IMR-90 (cell line): ENCODE measurements around the gene FBXO4. TPM values are rescaled to one million over a fixed set of nuclear protein-coding genes. Genes with fewer than 3 reads are reported as not detected.
A peak's percentile ranks its signal among the peaks of the same experiment; 100 is the strongest.

Experiments
- ATAC-seq: fragments of 200-7000 bp; cut with Tn5 transposase; 2 replicates; pipeline ENCODE4 v1.9.1; 2020; ENCODE audit warnings: low read depth, mild to moderate bottlenecking, moderate library complexity
- Bru-seq: library from RNA; stranded (reverse); fragments of 400-500 nt; gene quantifications from one replicate; lab custom pipeline; 2021; lab: Mats Ljungman, UMichigan
- BruChase-seq, 2 experiments: library from RNA; stranded (reverse); fragments of 400-500 nt; gene quantifications; one replicate each; lab custom pipeline; 2021; lab: Mats Ljungman, UMichigan
- BruUV-seq: library from RNA; stranded (reverse); fragments of 400-500 nt; replicated peaks from 2 replicates; lab custom pipeline; 2021; lab: Mats Ljungman, UMichigan
- CTCF ChIA-PET: fragments of 300-600 bp; formaldehyde crosslinking; extraction: SDS; loops from one replicate; lab custom pipeline; 2021; ENCODE audit warnings: antibody characterized with exemption; lab: Yijun Ruan, JAX
- POLR2A ChIA-PET: fragments of 300-600 bp; sonication (Branson Sonifier 250); formaldehyde crosslinking; loops from one replicate; lab custom pipeline; 2022; ENCODE audit warnings: antibody characterized with exemption; ENCODE audit not compliant: unreplicated experiment; lab: Charles Lee
- DNase-seq: peaks from one replicate; pipeline ENCODE4 v3.0.0; 2013
- H2AFZ ChIP-seq: replicated peaks from 2 replicates; pipeline ENCODE3; 2013; ENCODE audit warnings: low read length, mild to moderate bottlenecking; ENCODE audit not compliant: poor library complexity
- H2AK5ac ChIP-seq: 2 replicates; pipeline ENCODE4 v1.6.1; 2013; ENCODE audit warnings: low read depth, low read length, inconsistent platforms
- H2AK9ac ChIP-seq: replicated peaks from 2 replicates; pipeline ENCODE3; 2013; ENCODE audit warnings: mild to moderate bottlenecking, low read depth, low read length, moderate library complexity; ENCODE audit not compliant: poor library complexity
- H2BK120ac ChIP-seq: 2 replicates; pipeline ENCODE4 v1.6.1; 2013; ENCODE audit warnings: low read depth, low read length, inconsistent platforms
- H2BK15ac ChIP-seq: 3 replicates; pipeline ENCODE4 v1.6.1; 2013; ENCODE audit warnings: low read depth, low read length, inconsistent platforms
- H2BK20ac ChIP-seq: 2 replicates; pipeline ENCODE4 v1.6.1; 2013; ENCODE audit warnings: low read depth, mild to moderate bottlenecking, inconsistent platforms, low read length, moderate library complexity
- H2BK5ac ChIP-seq: 2 replicates; pipeline ENCODE4 v1.6.1; 2013; ENCODE audit warnings: mild to moderate bottlenecking, low read depth, low read length, inconsistent platforms; ENCODE audit not compliant: poor library complexity, severe bottlenecking
- H3K14ac ChIP-seq: replicated peaks from 2 replicates; pipeline ENCODE4 v1.6.1; 2013; ENCODE audit warnings: low read depth, low read length, inconsistent platforms
- H3K18ac ChIP-seq: 2 replicates; pipeline ENCODE4 v1.6.1; 2013; ENCODE audit warnings: low read depth, low read length, control low read depth
- H3K23ac ChIP-seq: 2 replicates; pipeline ENCODE4 v1.6.1; 2013; ENCODE audit warnings: low read depth, low read length, inconsistent platforms
- H3K27ac ChIP-seq: 2 replicates; pipeline ENCODE4 v1.5.1; 2013; ENCODE audit warnings: mild to moderate bottlenecking, control low read depth, low read length; ENCODE audit not compliant: insufficient read depth
- H3K27me3 ChIP-seq: 2 replicates; pipeline ENCODE4 v1.6.1; 2013; ENCODE audit warnings: low read length; ENCODE audit not compliant: control insufficient read depth, insufficient read depth
- H3K36me3 ChIP-seq: 2 replicates; pipeline ENCODE4 v1.6.1; 2013; ENCODE audit warnings: low read length, mixed read lengths; ENCODE audit not compliant: control insufficient read depth, insufficient read depth
- H3K4ac ChIP-seq: 2 replicates; pipeline ENCODE4 v1.6.1; 2013; ENCODE audit warnings: low read depth, low read length, inconsistent platforms
- H3K4me1 ChIP-seq: 2 replicates; pipeline ENCODE4 v1.6.1; 2013; ENCODE audit warnings: low read length, mixed read lengths; ENCODE audit not compliant: control insufficient read depth, insufficient read depth
- H3K4me2 ChIP-seq: 2 replicates; pipeline ENCODE4 v1.6.1; 2013; ENCODE audit warnings: low read depth, mild to moderate bottlenecking, control low read depth, low read length, moderate library complexity
- H3K4me3 ChIP-seq: 2 replicates; pipeline ENCODE4 v1.5.1; 2013; ENCODE audit warnings: low read depth, mild to moderate bottlenecking, control low read depth, low read length, moderate library complexity; ENCODE audit not compliant: insufficient read depth
- H3K56ac ChIP-seq: 2 replicates; pipeline ENCODE4 v1.6.1; 2013; ENCODE audit warnings: low read length, inconsistent platforms; ENCODE audit not compliant: insufficient read depth; ENCODE audit errors: extremely low read depth
- H3K79me1 ChIP-seq, 2 experiments: 2 replicates each; pipeline ENCODE4 v1.6.1; 2013; ENCODE audit warnings: low read length in 2 of 2, inconsistent platforms in 1 of 2, low read depth in 1 of 2
- H3K9ac ChIP-seq: 2 replicates; pipeline ENCODE4 v1.6.1; 2013; ENCODE audit warnings: low read depth, low read length, control low read depth
- H3K9me1 ChIP-seq: 2 replicates; pipeline ENCODE4 v1.6.1; 2013; ENCODE audit warnings: low read length, inconsistent platforms; ENCODE audit not compliant: insufficient read depth
- H3K9me3 ChIP-seq: 2 replicates; pipeline ENCODE4 v1.6.1; 2013; ENCODE audit warnings: low read length; ENCODE audit not compliant: control insufficient read depth, insufficient read depth
- H4K20me1 ChIP-seq: 2 replicates; pipeline ENCODE4 v1.6.1; 2013; ENCODE audit warnings: low read length, inconsistent platforms; ENCODE audit not compliant: insufficient read depth
- H4K5ac ChIP-seq: 2 replicates; pipeline ENCODE4 v1.6.1; 2013; ENCODE audit warnings: mild to moderate bottlenecking, low read depth, low read length, control low read depth
- H4K8ac ChIP-seq, 2 experiments: 2 replicates each; pipeline ENCODE4 v1.6.1; 2013; ENCODE audit warnings: low read depth in 2 of 2, low read length in 2 of 2, control low read depth in 1 of 2, inconsistent platforms in 1 of 2
- H4K91ac ChIP-seq: 2 replicates; pipeline ENCODE4 v1.6.1; 2013; ENCODE audit warnings: low read depth, low read length, inconsistent platforms; ENCODE audit not compliant: insufficient read depth
- BHLHE40 ChIP-seq: fragments of 150-350 bp; IDR thresholded peaks from 2 replicates; pipeline ENCODE4 v1.6.1; 2016; ENCODE audit warnings: mild to moderate bottlenecking, low read depth, low read length
- CEBPB ChIP-seq: IDR thresholded peaks from 2 replicates; pipeline ENCODE4 v1.6.1; 2012; ENCODE audit warnings: low read depth, low read length, improper control_type of control experiment
- CTCF ChIP-seq: conservative IDR thresholded peaks from 2 replicates; pipeline ENCODE4 v1.5.1; 2012; ENCODE audit warnings: mild to moderate bottlenecking, low read depth, low read length, improper control_type of control experiment
- ELK1 ChIP-seq: fragments of 150-350 bp; IDR thresholded peaks from 2 replicates; pipeline ENCODE4 v1.6.1; 2016; ENCODE audit warnings: low read depth, mild to moderate bottlenecking, low read length, moderate library complexity, borderline replicate concordance
- FOS ChIP-seq: fragments of 150-350 bp; IDR thresholded peaks from 2 replicates; pipeline ENCODE4 v1.6.1; 2016; ENCODE audit warnings: low read depth, low read length
- MAZ ChIP-seq: IDR thresholded peaks from 2 replicates; pipeline ENCODE4 v1.6.1; 2012; ENCODE audit warnings: low read depth, mild to moderate bottlenecking, low read length, improper control_type of control experiment, moderate library complexity, borderline replicate concordance
- MXI1 ChIP-seq: IDR thresholded peaks from 2 replicates; pipeline ENCODE4 v1.6.1; 2012; ENCODE audit warnings: low read depth, mild to moderate bottlenecking, low read length, moderate library complexity, borderline replicate concordance
- POLR2A ChIP-seq: IDR thresholded peaks from 2 replicates; pipeline ENCODE4 v1.6.1; 2012; ENCODE audit warnings: mild to moderate bottlenecking, low read depth, low read length
- RAD21 ChIP-seq: IDR thresholded peaks from 2 replicates; pipeline ENCODE4 v1.6.1; 2012; ENCODE audit warnings: low read length, improper control_type of control experiment
- RCOR1 ChIP-seq: IDR thresholded peaks from 2 replicates; pipeline ENCODE4 v1.6.1; 2012; ENCODE audit warnings: mild to moderate bottlenecking, low read length, improper control_type of control experiment; ENCODE audit not compliant: insufficient replicate concordance
- RFX5 ChIP-seq: IDR thresholded peaks from 2 replicates; pipeline ENCODE4 v1.8.0; 2012; ENCODE audit warnings: low read depth, mild to moderate bottlenecking, low read length, moderate library complexity
- SMC3 ChIP-seq: fragments of 150-350 bp; IDR thresholded peaks from 2 replicates; pipeline ENCODE4 v1.6.1; 2016; ENCODE audit warnings: low read depth, mild to moderate bottlenecking, antibody characterized with exemption, low read length, moderate library complexity
- WGBS, 2 experiments: methylation state at CpG; one replicate each; pipeline versions ENCODE4 v1.1.5 to v1.1.7; 2013; ENCODE audit warnings: missing lambda C conversion rate in 2 of 2; ENCODE audit not compliant: insufficient read length in 1 of 2; ENCODE audit errors: extremely low coverage in 2 of 2; 5-methylcytosine and 5-hydroxymethylcytosine counted together
- dilution Hi-C: fragments of 300-500 bp; cut with HindIII; formaldehyde crosslinking; loops from one replicate; pipeline ENCODE4 v1.14.3; 2018; ENCODE audit warnings: low sequenced_read_pairs; ENCODE audit not compliant: unreplicated experiment
- in situ Hi-C: fragments of 300-500 bp; cut with MboI; formaldehyde crosslinking; loops from 3 replicates; pipeline ENCODE4 v1.14.3; 2019; ENCODE audit warnings: low sequenced_read_pairs, inconsistent platforms, mixed read lengths
- intact Hi-C: fragments of 100-400 bp; cut with micrococcal nuclease; formaldehyde crosslinking; loops from 2 replicates; pipeline ENCODE4 v1.10.0; 2022
- long read RNA-seq: library from polyadenylated mRNA; unstranded; transcript quantifications from one replicate; pipeline ENCODE4 v2.0.0, GENCODE V29; 2021; ENCODE audit not compliant: unreplicated experiment
- polyA plus RNA-seq, 3 experiments: library from polyadenylated mRNA; depleted of rRNA; stranded (reverse); fragments of >200 nt; gene quantifications; 2 replicates each; pipeline ENCODE4 v1.2.3, GENCODE V29; 2012; ENCODE audit warnings: low replicate concordance in 1 of 3
- total RNA-seq: library from RNA; depleted of rRNA; stranded (reverse); fragments of >200 nt; gene quantifications from 2 replicates; pipeline ENCODE4 v1.2.3, GENCODE V29; 2012; rRNA removed

The FBXO4 gene
- 4.1 and 8.3 TPM in 2 replicates for total RNA-seq
- 3.5 TPM in 2 replicates for polyA plus RNA-seq (2012; rRNA removed)
- 0.92 and 1.1 TPM in 2 replicates for polyA plus RNA-seq (2012; cell fraction: cytosol; rRNA removed)
- 0.50 and 3.3 TPM in 2 replicates for polyA plus RNA-seq (2012; cell fraction: nucleus; rRNA removed; ENCODE audit: low replicate concordance)
- percentile 50 among the genes with signal in this experiment for Bru-seq, nascent RNA
- BruChase-seq, experiment 1, labeled RNA remaining after a 6-hour chase, result percentile 54 among the genes with signal in this experiment
- BruChase-seq, experiment 2, labeled RNA remaining after a 2-hour chase, result percentile 51 among the genes with signal in this experiment
- long read RNA-seq, transcript FBXO4-201 (7 exons, 1,682 nt), result major isoform, 6 of 10 reads
- long read RNA-seq, partial matches to known transcripts, result 1 of 10 reads
- long read RNA-seq, other reads (novel, unspliced or antisense), result 3 of 10 reads

DNA sequence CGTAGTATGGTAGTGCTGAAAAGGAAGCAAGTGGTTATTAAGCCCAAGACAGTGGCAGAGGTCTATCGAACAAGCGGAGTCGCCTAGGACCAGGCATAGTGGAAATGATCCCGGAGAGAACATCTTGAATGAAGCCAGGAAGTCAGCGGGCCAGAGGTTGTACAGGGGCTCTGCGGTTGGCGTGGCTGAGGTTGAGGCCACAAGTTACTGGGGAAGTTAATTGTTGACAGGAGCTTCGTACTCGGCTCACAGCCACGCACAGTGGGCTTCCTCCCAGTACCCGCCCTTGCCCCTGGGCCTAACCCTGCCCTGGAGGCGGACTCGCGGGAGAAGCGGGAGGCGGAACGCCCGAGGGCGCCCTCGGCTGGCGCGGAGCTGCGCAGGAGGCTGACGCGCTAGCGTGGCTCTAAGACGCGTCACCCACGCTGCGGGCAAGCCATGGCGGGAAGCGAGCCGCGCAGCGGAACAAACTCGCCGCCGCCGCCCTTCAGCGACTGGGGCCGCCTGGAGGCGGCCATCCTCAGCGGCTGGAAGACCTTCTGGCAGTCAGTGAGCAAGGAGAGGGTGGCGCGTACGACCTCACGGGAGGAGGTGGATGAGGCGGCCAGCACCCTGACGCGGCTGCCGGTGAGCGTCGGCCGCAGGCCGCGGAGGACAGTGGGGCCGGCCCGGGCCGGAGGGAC, at the start of gene FBXO4:
FBXO4 (plus strand) TSS at position 410 of the 683 bp plus-strand sequence; CDS start at position 439, 29 bp downstream.
- Histone ChIP-seq H2BK20ac (no peak within 1 kb of the TSS), H4K8ac (peak within 1 kb of the TSS; percentile 98), H2BK15ac (peak within 1 kb of the TSS; percentile 25; the same call in 1 of the 3 replicates), H3K9me3 (no peaks in the 10 kb centered on the region), H4K5ac (peak within 1 kb of the TSS; percentile 95), H3K14ac (peak within 1 kb of the TSS; percentile 76), H3K4me1 (no peaks in the 10 kb centered on the region; the same call in 1 of the 2 replicates), H2AK5ac (no peak within 1 kb of the TSS), H3K4me2 (peak within 1 kb of the TSS; percentile 75), H3K27me3 (no peaks in the 10 kb centered on the region), H3K79me1 (peaks cover 0 to 6% of the 10 kb centered on the region in 2 experiments; a peak in 1 of 4 replicates), H2AFZ (peak within 1 kb of the TSS; percentile 95), H2BK5ac (peak within 1 kb of the TSS; percentile 23), H3K4me3 (peak within 1 kb of the TSS; percentile 67), H3K23ac (peak within 1 kb of the TSS; percentile 54; the same call in 1 of the 2 replicates), H3K9ac (peak within 1 kb of the TSS; percentile 72), H3K36me3 (0 out of 2 replicates have a peak, but pooled peaks cover under 1% of the 10 kb centered on the region), H3K56ac (peak within 1 kb of the TSS; percentile 74), H2AK9ac (peak within 1 kb of the TSS; percentile 84), H2BK120ac (peak within 1 kb of the TSS; percentile 15; the same call in 1 of the 2 replicates), H4K20me1 (no peaks in the 10 kb centered on the region), H3K4ac (peak within 1 kb of the TSS; percentile 76), H4K91ac (peak within 1 kb of the TSS; percentile 40), H3K9me1 (no peaks in the 10 kb centered on the region), H3K27ac (peak within 1 kb of the TSS; percentile 61), H3K18ac (peak within 1 kb of the TSS; percentile 10)
- BruUV-seq, result no TSS peak
- in situ Hi-C loops (no loop called here), intact Hi-C loops (loop anchor here (2.0 kb wide), 1 partner anchor 20 kb away; the partner anchor contains the start of gene RIMOC1), dilution Hi-C loops (no loop called here)
- WGBS, 2 experiments, result 2% methylated on average over 39 of the region's 60 CpGs; no CpG with 5 or more reads in 1 of the 2 experiments
- DNase-seq (peak; percentile 78), ATAC-seq (peak; percentile 99)
- CTCF ChIA-PET, result interaction anchor here (0.9 to 1.1 kb wide), 2 partner anchors 69 to 133 kb away, joined by 3 to 4 read pairs; no protein-coding TSS in a partner anchor
- POLR2A ChIA-PET, result no interaction called here
- peak; percentile 70 for TF ChIP-seq CTCF
- TF ChIP-seq BHLHE40, result no peak
- no peak; the same call in 1 of the 2 replicates for TF ChIP-seq FOS
- TF ChIP-seq MXI1, result peak; percentile 79; the same call in 1 of the 2 replicates
- no peak for TF ChIP-seq RFX5
- TF ChIP-seq RCOR1, result no peak
- TF ChIP-seq MAZ, result no peak
- 0 out of 2 replicates have a peak, but pooled peaks have one; percentile 7 for TF ChIP-seq SMC3
- TF ChIP-seq CEBPB, result no peak
- TF ChIP-seq POLR2A, result peak; percentile 84
- peak; percentile 30; the same call in 1 of the 2 replicates for TF ChIP-seq RAD21
- no peak for TF ChIP-seq ELK1
